ENCODE measurements around the gene EIF1AD. TPM values are rescaled to one million over a fixed set of nuclear protein-coding genes. Genes with fewer than 3 reads are reported as not detected.

Gene EIF1AD
- total RNA-seq, 1 experiment from 2014 or later: 64.6 TPM

DNA sequence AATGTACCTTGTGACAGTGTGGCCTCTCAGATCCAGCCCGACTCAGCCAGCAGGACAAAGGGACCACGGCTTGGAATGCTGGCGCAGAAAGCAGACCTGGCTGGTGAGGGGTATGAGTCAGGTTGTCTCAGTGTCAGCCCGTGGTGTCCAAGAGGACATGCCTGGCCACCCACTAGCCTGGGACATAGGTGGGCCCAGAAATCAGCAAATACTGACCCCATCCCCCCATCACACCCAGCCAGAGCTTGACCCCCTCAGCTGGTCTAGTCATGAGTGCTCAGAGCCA lies 4.9 kb upstream of the EIF1AD start:
- Histone ChIP-seq H3K27ac (ENCODE audit: low read length) (peak overlapping the region; percentile 64), H3K9me3 (ENCODE audit: control insufficient read depth, insufficient read depth, low read depth, low read length) (no peaks in the 10 kb centered on the region), H3K4me1 (ENCODE audit: control insufficient read depth, insufficient read depth, low read length) (peaks cover 45% of the 10 kb centered on the region), H3K27me3 (ENCODE audit: control insufficient read depth, insufficient read depth, low read length) (no peaks in the 10 kb centered on the region), H3K36me3 (ENCODE audit: control insufficient read depth, insufficient read depth, low read length) (peaks cover 10% of the 10 kb centered on the region; the same call in 1 of the 2 replicates), H3K4me3 (ENCODE audit: low read depth in 2 of 2, low read length in 2 of 2) (no peak overlapping the region)
- in situ Hi-C loops (cut with HindIII; ENCODE audit: low pct_unique_long_range_greater_than_20kb, low sequenced_read_pairs) (no loop called here), intact Hi-C loops (cut with micrococcal nuclease; ENCODE audit: unreplicated experiment) (no loop called here)
- ChIA-PET CTCF (no interaction called here), POLR2A (interaction anchor here (0.5 kb wide), 1 partner anchor 499 kb away, joined by 5 read pairs; no protein-coding TSS in a partner anchor)
- TF ChIP-seq POLR2AphosphoS5 (IDR thresholded peaks at IDR 0.05; ENCODE audit: low read depth, low read length) (no peak), TCF7L2 (IDR thresholded peaks at IDR 0.05; ENCODE audit: low read depth, low read length) (no peak)
- TF ChIP-seq, protein P1, sequence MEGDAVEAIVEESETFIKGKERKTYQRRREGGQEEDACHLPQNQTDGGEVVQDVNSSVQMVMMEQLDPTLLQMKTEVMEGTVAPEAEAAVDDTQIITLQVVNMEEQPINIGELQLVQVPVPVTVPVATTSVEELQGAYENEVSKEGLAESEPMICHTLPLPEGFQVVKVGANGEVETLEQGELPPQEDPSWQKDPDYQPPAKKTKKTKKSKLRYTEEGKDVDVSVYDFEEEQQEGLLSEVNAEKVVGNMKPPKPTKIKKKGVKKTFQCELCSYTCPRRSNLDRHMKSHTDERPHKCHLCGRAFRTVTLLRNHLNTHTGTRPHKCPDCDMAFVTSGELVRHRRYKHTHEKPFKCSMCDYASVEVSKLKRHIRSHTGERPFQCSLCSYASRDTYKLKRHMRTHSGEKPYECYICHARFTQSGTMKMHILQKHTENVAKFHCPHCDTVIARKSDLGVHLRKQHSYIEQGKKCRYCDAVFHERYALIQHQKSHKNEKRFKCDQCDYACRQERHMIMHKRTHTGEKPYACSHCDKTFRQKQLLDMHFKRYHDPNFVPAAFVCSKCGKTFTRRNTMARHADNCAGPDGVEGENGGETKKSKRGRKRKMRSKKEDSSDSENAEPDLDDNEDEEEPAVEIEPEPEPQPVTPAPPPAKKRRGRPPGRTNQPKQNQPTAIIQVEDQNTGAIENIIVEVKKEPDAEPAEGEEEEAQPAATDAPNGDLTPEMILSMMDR (IDR thresholded peaks at IDR 0.05): no peak
- BruUV-seq (replicated peaks): no TSS peak
- DNase-seq (ENCODE audit: low read depth, low spot score): no peak
- no peak for ATAC-seq

DNA sequence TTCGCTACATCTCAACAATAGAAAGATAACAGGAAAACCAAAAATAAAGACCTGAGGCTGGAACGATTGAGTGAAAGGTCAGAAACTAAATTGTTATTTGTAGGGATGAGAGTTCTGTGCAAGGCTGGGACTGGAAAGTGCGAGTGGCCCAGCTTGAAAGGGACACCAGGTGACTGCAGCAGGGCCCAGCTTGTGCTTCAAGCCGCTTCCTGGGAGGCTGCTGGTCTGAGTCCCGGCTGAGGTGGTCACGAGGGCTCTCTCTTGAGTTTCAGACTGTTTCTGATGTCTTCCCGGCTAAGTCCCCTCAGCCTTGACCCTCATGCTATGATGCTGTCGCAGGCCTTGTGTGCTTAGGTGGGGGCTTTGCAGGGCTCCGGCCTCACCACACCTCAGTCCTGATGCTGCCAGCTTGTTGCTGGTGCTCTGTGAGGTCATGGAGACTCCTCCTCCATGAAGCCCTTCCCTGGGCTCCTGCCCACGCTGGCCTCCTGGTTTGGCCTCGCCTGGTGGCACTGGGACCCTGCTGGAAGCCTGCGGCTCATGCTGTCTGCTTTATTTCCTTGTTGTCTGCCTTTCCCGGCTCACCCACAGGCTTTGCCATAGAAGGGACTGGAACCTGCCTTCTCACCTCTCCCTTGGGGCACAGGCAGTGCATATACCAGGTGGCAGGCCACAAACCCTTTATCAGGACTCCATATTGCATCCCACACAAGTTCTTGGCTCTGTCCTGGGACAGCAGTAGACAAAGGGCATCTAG lies 4.4 kb upstream of the EIF1AD start:
- DNase-seq (ENCODE audit: low read depth, low spot score) (no peak), ATAC-seq (peak; percentile 3; the same call in 1 of the 2 replicates)
- ChIA-PET CTCF (interaction anchor here (0.5 kb wide), 1 partner anchor 13 kb away, joined by 3 read pairs; no protein-coding TSS in a partner anchor), POLR2A (no interaction called here)
- Histone ChIP-seq H3K36me3 (ENCODE audit: control insufficient read depth, insufficient read depth, low read length) (peaks cover 10% of the 10 kb centered on the region; the same call in 1 of the 2 replicates), H3K4me3 (ENCODE audit: low read depth in 2 of 2, low read length in 2 of 2) (no peak overlapping the region), H3K4me1 (ENCODE audit: control insufficient read depth, insufficient read depth, low read length) (peaks cover 45% of the 10 kb centered on the region), H3K9me3 (ENCODE audit: control insufficient read depth, insufficient read depth, low read depth, low read length) (no peaks in the 10 kb centered on the region), H3K27me3 (ENCODE audit: control insufficient read depth, insufficient read depth, low read length) (no peaks in the 10 kb centered on the region), H3K27ac (ENCODE audit: low read length) (peak overlapping the region; percentile 64)
- peak; percentile 65 for TF ChIP-seq POLR2AphosphoS5 (IDR thresholded peaks at IDR 0.05; ENCODE audit: low read depth, low read length)
- no peak for TF ChIP-seq TCF7L2 (IDR thresholded peaks at IDR 0.05; ENCODE audit: low read depth, low read length)
- TF ChIP-seq, protein P2, sequence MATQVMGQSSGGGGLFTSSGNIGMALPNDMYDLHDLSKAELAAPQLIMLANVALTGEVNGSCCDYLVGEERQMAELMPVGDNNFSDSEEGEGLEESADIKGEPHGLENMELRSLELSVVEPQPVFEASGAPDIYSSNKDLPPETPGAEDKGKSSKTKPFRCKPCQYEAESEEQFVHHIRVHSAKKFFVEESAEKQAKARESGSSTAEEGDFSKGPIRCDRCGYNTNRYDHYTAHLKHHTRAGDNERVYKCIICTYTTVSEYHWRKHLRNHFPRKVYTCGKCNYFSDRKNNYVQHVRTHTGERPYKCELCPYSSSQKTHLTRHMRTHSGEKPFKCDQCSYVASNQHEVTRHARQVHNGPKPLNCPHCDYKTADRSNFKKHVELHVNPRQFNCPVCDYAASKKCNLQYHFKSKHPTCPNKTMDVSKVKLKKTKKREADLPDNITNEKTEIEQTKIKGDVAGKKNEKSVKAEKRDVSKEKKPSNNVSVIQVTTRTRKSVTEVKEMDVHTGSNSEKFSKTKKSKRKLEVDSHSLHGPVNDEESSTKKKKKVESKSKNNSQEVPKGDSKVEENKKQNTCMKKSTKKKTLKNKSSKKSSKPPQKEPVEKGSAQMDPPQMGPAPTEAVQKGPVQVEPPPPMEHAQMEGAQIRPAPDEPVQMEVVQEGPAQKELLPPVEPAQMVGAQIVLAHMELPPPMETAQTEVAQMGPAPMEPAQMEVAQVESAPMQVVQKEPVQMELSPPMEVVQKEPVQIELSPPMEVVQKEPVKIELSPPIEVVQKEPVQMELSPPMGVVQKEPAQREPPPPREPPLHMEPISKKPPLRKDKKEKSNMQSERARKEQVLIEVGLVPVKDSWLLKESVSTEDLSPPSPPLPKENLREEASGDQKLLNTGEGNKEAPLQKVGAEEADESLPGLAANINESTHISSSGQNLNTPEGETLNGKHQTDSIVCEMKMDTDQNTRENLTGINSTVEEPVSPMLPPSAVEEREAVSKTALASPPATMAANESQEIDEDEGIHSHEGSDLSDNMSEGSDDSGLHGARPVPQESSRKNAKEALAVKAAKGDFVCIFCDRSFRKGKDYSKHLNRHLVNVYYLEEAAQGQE (IDR thresholded peaks at IDR 0.05; ENCODE audit: insufficient read depth in 1 of 2, low read depth in 2 of 2, low read length in 1 of 2): no peak
- TF ChIP-seq, protein P1 (IDR thresholded peaks at IDR 0.05): no peak
- TF ChIP-seq SIN3A (IDR thresholded peaks at IDR 0.05; ENCODE audit: borderline replicate concordance, insufficient read depth, low read depth, low read length): no peak
- no TSS peak for BruUV-seq (replicated peaks)
- intact Hi-C loops (cut with micrococcal nuclease; ENCODE audit: unreplicated experiment) (no loop called here), in situ Hi-C loops (cut with HindIII; ENCODE audit: low pct_unique_long_range_greater_than_20kb, low sequenced_read_pairs) (no loop called here)
